ENCODE results near the gene OR2AE1. TPM values are rescaled to one million over a fixed set of nuclear protein-coding genes. Genes with fewer than 3 reads are reported as not detected.
A peak's percentile ranks its signal among the peaks of the same experiment; 100 is the strongest.

OR2AE1 gene
- polyA plus RNA-seq (2013, experiment 1 of 2), result not detected
- not detected for polyA plus RNA-seq (2013, experiment 2 of 2)

DNA sequence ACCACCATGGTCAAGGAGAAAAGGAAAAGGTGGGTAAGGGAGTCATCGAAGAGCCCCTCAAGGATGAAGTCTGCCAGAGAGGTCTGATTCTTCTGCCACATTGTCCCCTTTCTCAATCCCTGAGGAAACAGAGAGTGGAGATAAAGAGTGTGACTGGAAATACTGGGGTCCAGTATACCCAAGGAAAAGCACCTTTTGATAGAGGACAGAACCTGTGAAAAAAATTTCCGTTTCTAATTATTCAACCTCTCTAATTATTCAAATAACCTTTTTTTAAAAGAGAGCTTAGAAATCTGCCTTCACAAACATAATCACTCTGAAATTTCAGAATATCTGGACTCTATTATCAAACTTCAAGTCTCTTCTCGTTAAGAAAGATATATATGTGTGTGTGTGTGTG lies at the start of gene OR2AE1:
Gene OR2AE1 (minus strand): TSS at position 101 of the 400 bp plus-strand sequence. CDS start 0 bp downstream, at position 101.
- no peak for DNase-seq (ENCODE audit: low spot score)
- Histone ChIP-seq H3K14ac (ENCODE audit: low read length) (no peak within 1 kb of the TSS), H3K18ac (ENCODE audit: low read length) (no peak within 1 kb of the TSS), H2BK5ac (ENCODE audit: low read length) (no peak within 1 kb of the TSS), H3K27me3 (ENCODE audit: control insufficient read depth in 3 of 3, insufficient read depth in 3 of 3, low read depth in 1 of 3, low read length in 3 of 3) (no peaks in the 10 kb centered on the region), H3K9ac (ENCODE audit: low read depth, low read length, poor library complexity) (no peak within 1 kb of the TSS), H3K23ac (ENCODE audit: low read depth, low read length, poor library complexity) (no peak within 1 kb of the TSS), H3K4me2 (ENCODE audit: insufficient read depth, low read length, poor library complexity, severe bottlenecking) (no peak within 1 kb of the TSS), H2BK12ac (ENCODE audit: low read length) (no peak within 1 kb of the TSS), H3K4me3 (ENCODE audit: low read length in 2 of 2) (no peak within 1 kb of the TSS), H3K9me3 (replicated peaks in 1 of 2; ENCODE audit: control insufficient read depth in 2 of 2, insufficient read depth in 1 of 2, low read depth in 1 of 2, low read length in 2 of 2) (no peaks in the 10 kb centered on the region), H2BK15ac (ENCODE audit: low read length) (no peak within 1 kb of the TSS), H3K4ac (ENCODE audit: low read length) (no peak within 1 kb of the TSS), H3K79me1 (ENCODE audit: low read depth, low read length) (no peaks in the 10 kb centered on the region), H2AK5ac (ENCODE audit: low read depth, low read length) (no peak within 1 kb of the TSS), H3K36me3 (replicated peaks in 1 of 2; ENCODE audit: control insufficient read depth in 2 of 2, insufficient read depth in 2 of 2, low read length in 2 of 2) (no peaks in the 10 kb centered on the region), H3K4me1 (ENCODE audit: control insufficient read depth in 2 of 2, insufficient read depth in 1 of 2, low read depth in 1 of 2, low read length in 2 of 2) (no peaks in the 10 kb centered on the region), H4K91ac (ENCODE audit: low read depth, low read length, poor library complexity) (no peak within 1 kb of the TSS), H3K27ac (replicated peaks; ENCODE audit: low read length) (peak within 1 kb of the TSS; percentile 24), H4K8ac (ENCODE audit: low read depth, low read length) (no peak within 1 kb of the TSS), H2BK120ac (ENCODE audit: low read depth, low read length) (no peak within 1 kb of the TSS), H2AFZ (ENCODE audit: low read length) (no peak within 1 kb of the TSS)
- WGBS, 2 donors (ENCODE audit: extremely low coverage in 2 of 2, insufficient read length in 2 of 2, insufficient replicate concordance in 1 of 2), result no CpG with 5 or more reads among the region's 3 CpGs

- no peak overlapping the region for H3K4me3 ChIP-seq (ENCODE audit: low read length in 2 of 2)
- no peak overlapping the region for H2BK120ac ChIP-seq (ENCODE audit: low read depth, low read length)
- H3K14ac ChIP-seq (ENCODE audit: low read length), result no peak overlapping the region
- H3K36me3 ChIP-seq (replicated peaks in 1 of 2; ENCODE audit: control insufficient read depth in 2 of 2, insufficient read depth in 2 of 2, low read length in 2 of 2), result no peaks in the 10 kb centered on the region
- H2AK5ac ChIP-seq (ENCODE audit: low read depth, low read length), result no peak overlapping the region
- no peaks in the 10 kb centered on the region for H3K4me1 ChIP-seq (ENCODE audit: control insufficient read depth in 2 of 2, insufficient read depth in 1 of 2, low read depth in 1 of 2, low read length in 2 of 2)
- DNase-seq (ENCODE audit: low spot score), result no peak
- H3K9me3 ChIP-seq (replicated peaks in 1 of 2; ENCODE audit: control insufficient read depth in 2 of 2, insufficient read depth in 1 of 2, low read depth in 1 of 2, low read length in 2 of 2), result peaks cover 0 to under 1% of the 10 kb centered on the region in 2 donors
- H4K8ac ChIP-seq (ENCODE audit: low read depth, low read length), result no peak overlapping the region
- H4K91ac ChIP-seq (ENCODE audit: low read depth, low read length, poor library complexity), result no peak overlapping the region
- no peaks in the 10 kb centered on the region for H3K79me1 ChIP-seq (ENCODE audit: low read depth, low read length)
- H2AFZ ChIP-seq (ENCODE audit: low read length), result no peak overlapping the region
- no peak overlapping the region for H3K23ac ChIP-seq (ENCODE audit: low read depth, low read length, poor library complexity)
- no peak overlapping the region for H3K4me2 ChIP-seq (ENCODE audit: insufficient read depth, low read length, poor library complexity, severe bottlenecking)
- H3K27me3 ChIP-seq (ENCODE audit: control insufficient read depth in 3 of 3, insufficient read depth in 3 of 3, low read depth in 1 of 3, low read length in 3 of 3), result peaks cover 0 to 33% (median 0%) of the 10 kb centered on the region in 3 experiments
- no peak overlapping the region for H2BK5ac ChIP-seq (ENCODE audit: low read length)
- H3K4ac ChIP-seq (ENCODE audit: low read length), result no peak overlapping the region
- no peak overlapping the region for H3K27ac ChIP-seq (replicated peaks; ENCODE audit: low read length)
- no peak overlapping the region for H2BK12ac ChIP-seq (ENCODE audit: low read length)
- H3K18ac ChIP-seq (ENCODE audit: low read length), result no peak overlapping the region
- no peak overlapping the region for H2BK15ac ChIP-seq (ENCODE audit: low read length)
- H3K9ac ChIP-seq (ENCODE audit: low read depth, low read length, poor library complexity), result no peak overlapping the region
These were observed 49.5 kb upstream of the OR2AE1 start for GRCh38 chr7:99926321-99926720.

GRCh38 chr7:99923200-99923599 lies 46.4 kb upstream of the OR2AE1 start:
- no peak overlapping the region for H2BK5ac ChIP-seq (ENCODE audit: low read length)
- H3K23ac ChIP-seq (ENCODE audit: low read depth, low read length, poor library complexity), result no peak overlapping the region
- H4K8ac ChIP-seq (ENCODE audit: low read depth, low read length), result no peak overlapping the region
- no peaks in the 10 kb centered on the region for H3K79me1 ChIP-seq (ENCODE audit: low read depth, low read length)
- no peak overlapping the region for H3K4ac ChIP-seq (ENCODE audit: low read length)
- no CpG with 5 or more reads among the region's 3 CpGs for WGBS, 2 donors (ENCODE audit: extremely low coverage in 2 of 2, insufficient read length in 2 of 2, insufficient replicate concordance in 1 of 2)
- H3K9me3 ChIP-seq (replicated peaks in 1 of 2; ENCODE audit: control insufficient read depth in 2 of 2, insufficient read depth in 1 of 2, low read depth in 1 of 2, low read length in 2 of 2), result peaks cover 3 to 5% of the 10 kb centered on the region in 2 donors
- no peak for DNase-seq (ENCODE audit: low spot score)
- H3K14ac ChIP-seq (ENCODE audit: low read length), result no peak overlapping the region
- no peak overlapping the region for H2AFZ ChIP-seq (ENCODE audit: low read length)
- H3K27me3 ChIP-seq (ENCODE audit: control insufficient read depth in 3 of 3, insufficient read depth in 3 of 3, low read depth in 1 of 3, low read length in 3 of 3), result peaks cover 0 to 13% (median 0%) of the 10 kb centered on the region in 3 experiments
- H3K4me2 ChIP-seq (ENCODE audit: insufficient read depth, low read length, poor library complexity, severe bottlenecking), result no peak overlapping the region
- no peak overlapping the region for H4K91ac ChIP-seq (ENCODE audit: low read depth, low read length, poor library complexity)
- H3K27ac ChIP-seq (replicated peaks; ENCODE audit: low read length), result no peak overlapping the region
- no peak overlapping the region for H2BK120ac ChIP-seq (ENCODE audit: low read depth, low read length)
- H2BK15ac ChIP-seq (ENCODE audit: low read length), result no peak overlapping the region
- no peak overlapping the region for H3K18ac ChIP-seq (ENCODE audit: low read length)
- H3K4me3 ChIP-seq (ENCODE audit: low read length in 2 of 2), result no peak overlapping the region
- no peak overlapping the region for H2BK12ac ChIP-seq (ENCODE audit: low read length)
- H2AK5ac ChIP-seq (ENCODE audit: low read depth, low read length), result no peak overlapping the region
- no peaks in the 10 kb centered on the region for H3K4me1 ChIP-seq (ENCODE audit: control insufficient read depth in 2 of 2, insufficient read depth in 1 of 2, low read depth in 1 of 2, low read length in 2 of 2)
- no peak overlapping the region for H3K9ac ChIP-seq (ENCODE audit: low read depth, low read length, poor library complexity)
- no peaks in the 10 kb centered on the region for H3K36me3 ChIP-seq (replicated peaks in 1 of 2; ENCODE audit: control insufficient read depth in 2 of 2, insufficient read depth in 2 of 2, low read length in 2 of 2)

DNA sequence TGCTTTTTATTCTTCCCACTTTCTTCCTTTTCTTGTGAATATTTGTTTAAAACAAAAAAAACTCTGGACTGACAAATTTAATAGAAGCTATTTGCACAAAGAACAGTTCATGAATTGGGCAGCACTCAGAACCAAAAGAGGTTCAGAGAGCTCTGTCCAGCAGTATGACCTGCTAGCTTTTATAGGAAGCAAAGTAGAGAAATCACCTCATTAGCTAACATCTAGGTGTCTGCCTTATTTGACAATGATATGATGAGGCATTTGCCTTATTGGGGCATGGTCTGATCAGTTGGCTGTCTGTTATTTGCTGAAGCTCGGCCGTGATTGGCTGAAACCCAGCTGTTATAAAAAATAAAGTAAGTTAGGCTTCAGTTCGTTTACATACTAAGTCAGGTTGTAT lies 43.3 kb upstream of the OR2AE1 start:
- no peak overlapping the region for H3K4me2 ChIP-seq (ENCODE audit: insufficient read depth, low read length, poor library complexity, severe bottlenecking)
- no CpG with 5 or more reads among the region's 3 CpGs for WGBS, 2 donors (ENCODE audit: extremely low coverage in 2 of 2, insufficient read length in 2 of 2, insufficient replicate concordance in 1 of 2)
- no peak overlapping the region for H3K14ac ChIP-seq (ENCODE audit: low read length)
- no peak overlapping the region for H3K23ac ChIP-seq (ENCODE audit: low read depth, low read length, poor library complexity)
- H3K4me3 ChIP-seq (ENCODE audit: low read length in 2 of 2), result no peak overlapping the region
- no peak overlapping the region for H2BK15ac ChIP-seq (ENCODE audit: low read length)
- no peaks in the 10 kb centered on the region for H3K36me3 ChIP-seq (replicated peaks in 1 of 2; ENCODE audit: control insufficient read depth in 2 of 2, insufficient read depth in 2 of 2, low read length in 2 of 2)
- H3K27ac ChIP-seq (replicated peaks; ENCODE audit: low read length), result no peak overlapping the region
- no peak overlapping the region for H4K91ac ChIP-seq (ENCODE audit: low read depth, low read length, poor library complexity)
- no peak overlapping the region for H3K9ac ChIP-seq (ENCODE audit: low read depth, low read length, poor library complexity)
- H3K79me1 ChIP-seq (ENCODE audit: low read depth, low read length), result no peaks in the 10 kb centered on the region
- no peak overlapping the region for H4K8ac ChIP-seq (ENCODE audit: low read depth, low read length)
- no peak overlapping the region for H2AFZ ChIP-seq (ENCODE audit: low read length)
- H3K4me1 ChIP-seq (ENCODE audit: control insufficient read depth in 2 of 2, insufficient read depth in 1 of 2, low read depth in 1 of 2, low read length in 2 of 2), result no peaks in the 10 kb centered on the region
- H2BK12ac ChIP-seq (ENCODE audit: low read length), result no peak overlapping the region
- no peak overlapping the region for H2AK5ac ChIP-seq (ENCODE audit: low read depth, low read length)
- no peak overlapping the region for H2BK5ac ChIP-seq (ENCODE audit: low read length)
- H3K27me3 ChIP-seq (ENCODE audit: control insufficient read depth in 3 of 3, insufficient read depth in 3 of 3, low read depth in 1 of 3, low read length in 3 of 3), result no peaks in the 10 kb centered on the region
- no peak for DNase-seq (ENCODE audit: low spot score)
- no peak overlapping the region for H3K18ac ChIP-seq (ENCODE audit: low read length)
- no peak overlapping the region for H2BK120ac ChIP-seq (ENCODE audit: low read depth, low read length)
- H3K4ac ChIP-seq (ENCODE audit: low read length), result no peak overlapping the region
- H3K9me3 ChIP-seq (replicated peaks in 1 of 2; ENCODE audit: control insufficient read depth in 2 of 2, insufficient read depth in 1 of 2, low read depth in 1 of 2, low read length in 2 of 2), result peaks cover 3 to 5% of the 10 kb centered on the region in 2 donors

All from neuronal stem cell (in vitro differentiated cells).